ENCODE results near the gene KIR3DL2.
"Not testable (repeated sequence)": the region's sequence is repeated elsewhere in the genome, so short reads cannot be mapped to it uniquely, and the experiment has no call there.

KIR3DL2 gene

DNA sequence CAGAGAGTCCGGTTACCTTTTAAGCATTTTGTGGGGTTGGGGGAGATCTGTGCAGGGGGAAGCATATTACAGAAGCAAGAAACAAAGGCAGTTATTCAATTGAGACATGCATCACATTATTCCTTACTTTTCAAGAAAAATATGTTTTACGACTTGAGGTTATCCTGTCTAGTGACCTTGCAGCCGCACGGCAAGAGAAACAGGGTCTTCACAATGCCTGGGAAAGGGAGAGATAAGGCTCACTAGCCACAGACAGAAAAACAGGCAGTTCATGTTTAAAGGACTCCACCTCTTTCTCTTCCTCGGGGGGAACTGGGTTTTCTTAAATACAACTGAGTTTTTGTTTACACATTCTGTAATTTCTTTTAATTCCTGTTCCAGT lies 55.2 kb downstream of the KIR3DL2 start:
- TF ChIP-seq, protein P1, sequence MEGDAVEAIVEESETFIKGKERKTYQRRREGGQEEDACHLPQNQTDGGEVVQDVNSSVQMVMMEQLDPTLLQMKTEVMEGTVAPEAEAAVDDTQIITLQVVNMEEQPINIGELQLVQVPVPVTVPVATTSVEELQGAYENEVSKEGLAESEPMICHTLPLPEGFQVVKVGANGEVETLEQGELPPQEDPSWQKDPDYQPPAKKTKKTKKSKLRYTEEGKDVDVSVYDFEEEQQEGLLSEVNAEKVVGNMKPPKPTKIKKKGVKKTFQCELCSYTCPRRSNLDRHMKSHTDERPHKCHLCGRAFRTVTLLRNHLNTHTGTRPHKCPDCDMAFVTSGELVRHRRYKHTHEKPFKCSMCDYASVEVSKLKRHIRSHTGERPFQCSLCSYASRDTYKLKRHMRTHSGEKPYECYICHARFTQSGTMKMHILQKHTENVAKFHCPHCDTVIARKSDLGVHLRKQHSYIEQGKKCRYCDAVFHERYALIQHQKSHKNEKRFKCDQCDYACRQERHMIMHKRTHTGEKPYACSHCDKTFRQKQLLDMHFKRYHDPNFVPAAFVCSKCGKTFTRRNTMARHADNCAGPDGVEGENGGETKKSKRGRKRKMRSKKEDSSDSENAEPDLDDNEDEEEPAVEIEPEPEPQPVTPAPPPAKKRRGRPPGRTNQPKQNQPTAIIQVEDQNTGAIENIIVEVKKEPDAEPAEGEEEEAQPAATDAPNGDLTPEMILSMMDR (conservative IDR thresholded peaks at IDR 0.05), result no peak
- H3K27ac ChIP-seq, result no peak overlapping the region

DNA sequence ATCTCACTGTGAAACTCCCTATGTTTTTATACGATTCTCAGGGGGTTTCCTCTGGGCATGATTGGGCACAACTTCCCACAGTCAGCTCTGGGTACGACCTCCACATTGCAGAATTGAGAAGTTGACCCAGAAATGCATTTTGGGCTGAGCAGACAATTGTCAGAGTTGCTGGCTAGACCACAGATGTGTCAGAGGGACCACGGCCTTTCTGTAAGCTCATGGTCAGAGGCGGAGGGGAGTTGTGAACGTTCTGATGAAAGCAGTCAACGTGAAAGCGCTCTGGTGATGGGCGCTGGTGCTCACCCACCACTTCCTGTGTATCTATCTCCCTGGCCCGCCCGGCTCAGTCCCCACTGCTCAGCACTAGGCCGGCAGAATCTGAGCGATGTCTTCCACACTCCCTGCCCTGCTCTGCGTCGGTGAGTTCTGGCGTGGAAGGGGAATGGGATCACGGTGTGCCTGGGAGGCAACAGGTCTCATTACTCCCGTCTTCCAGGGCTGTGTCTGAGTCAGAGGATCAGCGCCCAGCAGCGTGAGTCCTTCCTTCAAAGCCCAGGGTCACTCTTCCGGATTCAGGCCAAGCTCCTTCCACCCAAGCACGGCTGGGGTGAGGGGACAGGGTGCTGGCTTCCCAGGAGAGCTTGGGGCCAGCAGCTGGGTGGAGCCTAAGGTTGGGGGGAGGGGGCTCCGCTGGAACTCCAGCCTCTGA lies 55.7 kb downstream of the KIR3DL2 start, which contains the start of gene NCR1:
Gene NCR1 (plus strand): TSS at position 346 of the 709 bp plus-strand sequence. CDS start 40 bp downstream, at position 386.
- H3K27ac ChIP-seq, result no peak within 1 kb of the TSS
- TF ChIP-seq, protein P1 (conservative IDR thresholded peaks at IDR 0.05), result no peak

DNA sequence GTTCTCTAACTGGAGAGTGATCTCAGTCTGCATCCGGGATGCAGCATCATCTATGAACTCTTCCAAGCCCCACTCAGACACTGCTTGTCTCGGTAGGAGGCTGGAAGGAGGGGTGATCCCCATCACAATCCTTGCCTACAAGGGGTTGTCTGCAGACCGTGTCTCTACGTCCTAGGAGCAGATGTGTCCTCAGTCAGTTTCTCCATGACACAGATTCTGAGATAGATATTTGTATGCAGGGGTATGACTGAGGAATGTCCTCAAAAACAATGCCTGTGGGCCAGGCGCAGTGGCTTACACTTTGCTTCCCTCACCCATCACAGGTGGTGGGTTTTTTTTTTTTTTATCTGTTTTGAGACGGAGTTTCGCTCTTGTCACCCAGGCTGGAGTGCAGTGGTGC lies 56.6 kb downstream of the KIR3DL2 start:
- no peak overlapping the region for H3K27ac ChIP-seq
- TF ChIP-seq, protein P1 (conservative IDR thresholded peaks at IDR 0.05), result no peak

GRCh38 chr19:54907899-54908298 lies 57.7 kb downstream of the KIR3DL2 start:
- not testable (repeated sequence) for H3K27ac ChIP-seq

Data from VCaP (cell line).